Stimulated activated CD4-positive, alpha-beta T cell treated with anti-CD3 and anti-CD28 coated beads, TNF-alpha, amount 100 ng/mL, for 4 hours (primary cell): Measurements from ENCODE around the gene TAC3.
"Not testable (repeated sequence)": the region's sequence is repeated elsewhere in the genome, so short reads cannot be mapped to it uniquely, and the experiment has no call there.

ENCODE experiments used
- DNase-seq, 3 experiments: peaks; one replicate each; pipeline ENCODE4 v3.0.0-alpha.2; 2020; ENCODE audit warnings: low read depth in 3 of 3

Gene TAC3

DNA sequence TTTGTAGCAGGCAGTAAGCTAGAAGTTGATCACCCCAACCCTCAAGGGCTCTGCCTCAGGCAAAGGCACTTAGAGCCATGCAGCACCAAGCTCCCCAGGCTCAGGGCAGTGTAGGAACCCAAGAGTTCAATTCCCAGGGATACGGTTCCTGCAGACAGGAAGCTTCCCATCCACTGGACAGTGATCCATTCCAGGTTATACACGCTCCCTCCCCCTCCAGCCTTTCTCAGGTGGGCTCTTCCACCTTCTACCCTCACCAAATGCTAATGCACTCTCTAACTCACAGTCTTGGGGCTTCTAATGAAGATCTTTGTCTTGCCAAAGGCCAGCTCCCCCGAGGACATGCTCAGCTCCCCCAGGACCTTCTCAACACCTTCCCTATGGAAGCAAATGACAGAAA is 20.9 kb upstream of the TAC3 start:
- DNase-seq, result no peak

DNA sequence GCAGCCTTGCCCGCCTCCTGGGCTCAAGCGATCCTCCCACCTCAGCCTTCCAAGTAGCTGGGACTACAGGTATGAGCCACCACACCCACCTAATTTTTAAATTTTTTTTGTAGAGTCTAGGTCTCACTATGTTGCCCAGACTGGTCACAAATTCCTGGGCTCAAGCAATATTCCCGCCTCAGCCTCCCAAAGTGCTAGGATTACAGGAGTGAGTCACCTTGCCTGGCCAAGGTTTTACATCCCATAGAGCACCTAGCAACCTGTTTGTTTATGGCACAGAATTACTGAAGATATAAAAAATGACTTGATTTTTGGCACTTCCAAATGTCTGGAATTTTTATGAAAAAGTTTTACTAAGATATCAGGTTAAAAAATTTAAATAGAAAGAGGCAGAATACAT is 17.1 kb upstream of the TAC3 start:
- DNase-seq, result no peak

DNA sequence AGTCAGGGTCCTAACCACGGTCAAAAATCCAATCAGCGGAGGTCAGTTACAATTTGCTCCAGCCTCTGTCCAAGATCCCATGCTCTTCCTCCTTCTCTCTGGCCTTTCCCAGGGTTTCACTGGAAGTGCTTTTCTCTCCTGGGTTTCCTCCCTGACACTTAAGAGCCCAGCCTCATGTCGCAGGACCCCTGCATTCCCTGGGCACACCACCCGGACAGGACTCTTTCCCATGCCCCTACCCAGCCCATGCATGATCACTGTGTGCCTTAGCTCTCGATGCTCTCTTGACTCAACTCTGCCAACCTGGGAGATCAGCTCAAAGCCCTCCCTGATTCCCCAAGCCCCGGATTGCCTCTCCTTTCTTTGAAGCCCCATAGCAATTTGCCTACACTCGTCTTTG is 15.5 kb upstream of the TAC3 start:
- DNase-seq, result no peak

DNA sequence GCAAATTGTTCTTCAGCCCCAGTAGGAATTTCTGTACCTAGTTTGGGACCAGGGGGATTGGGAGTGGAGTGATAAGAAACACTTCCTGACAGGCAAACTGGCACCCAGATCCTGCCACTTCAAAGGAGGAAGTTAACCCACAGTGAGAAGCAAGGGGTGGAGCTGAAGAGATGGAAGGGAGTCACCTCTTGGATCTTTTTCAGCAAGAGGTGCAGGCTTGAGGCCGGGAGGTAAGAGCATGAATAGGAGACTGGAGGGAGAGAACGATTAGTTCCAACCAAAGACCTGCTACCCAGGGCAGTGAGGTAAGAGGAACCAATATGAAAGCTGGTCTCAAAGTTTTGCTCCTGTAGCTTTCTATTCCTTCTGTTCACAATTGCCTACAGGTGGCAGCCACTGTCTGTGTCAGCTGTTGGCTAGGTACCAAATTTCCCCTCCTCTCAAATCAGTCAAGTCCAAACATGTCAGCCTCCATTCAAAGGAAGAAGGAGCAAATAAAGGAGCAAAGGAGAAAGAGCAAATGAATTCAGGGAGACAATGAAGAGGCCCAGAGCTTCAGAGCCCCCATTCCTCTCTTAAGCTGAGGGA is 14.9 kb upstream of the TAC3 start:
- no peak for DNase-seq

DNA sequence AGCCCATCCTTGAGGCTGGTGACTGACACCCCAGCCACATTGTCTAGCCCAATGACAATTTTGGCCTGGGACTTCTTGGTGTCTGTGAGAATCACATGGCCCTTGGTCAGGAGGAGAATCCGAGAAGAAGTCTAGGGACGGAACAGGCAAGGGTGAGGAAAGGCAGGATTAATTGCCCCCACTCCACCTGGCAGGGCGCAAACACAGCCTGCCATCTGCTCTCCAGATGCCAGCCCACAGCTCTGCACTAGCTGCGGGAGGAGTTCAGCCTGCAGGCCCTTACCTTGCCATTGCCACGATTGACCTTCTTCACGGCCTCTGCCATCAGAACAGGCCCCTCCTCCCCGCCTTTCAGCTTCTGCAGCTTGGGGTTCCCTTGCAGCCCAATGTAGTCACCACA is 13.1 kb upstream of the TAC3 start:
- DNase-seq, result no peak

DNA sequence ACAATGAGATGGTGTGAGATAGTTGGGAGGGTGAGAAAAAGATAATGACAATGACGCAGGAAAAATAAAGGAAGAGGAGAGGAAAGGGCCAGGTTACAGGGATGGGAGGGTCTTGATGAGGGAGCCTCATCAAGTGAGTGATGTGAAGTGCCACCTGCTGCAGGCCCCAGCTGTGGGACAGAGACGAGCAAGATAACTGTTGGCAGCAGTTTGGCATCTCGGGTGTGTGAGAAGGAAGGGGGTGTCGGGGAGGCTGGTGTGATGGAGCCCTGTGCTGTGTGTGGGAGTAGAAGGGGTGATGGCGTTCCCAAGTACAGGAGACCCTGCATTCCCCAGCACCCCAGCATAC is 11.4 kb upstream of the TAC3 start:
- no peak for DNase-seq

DNA sequence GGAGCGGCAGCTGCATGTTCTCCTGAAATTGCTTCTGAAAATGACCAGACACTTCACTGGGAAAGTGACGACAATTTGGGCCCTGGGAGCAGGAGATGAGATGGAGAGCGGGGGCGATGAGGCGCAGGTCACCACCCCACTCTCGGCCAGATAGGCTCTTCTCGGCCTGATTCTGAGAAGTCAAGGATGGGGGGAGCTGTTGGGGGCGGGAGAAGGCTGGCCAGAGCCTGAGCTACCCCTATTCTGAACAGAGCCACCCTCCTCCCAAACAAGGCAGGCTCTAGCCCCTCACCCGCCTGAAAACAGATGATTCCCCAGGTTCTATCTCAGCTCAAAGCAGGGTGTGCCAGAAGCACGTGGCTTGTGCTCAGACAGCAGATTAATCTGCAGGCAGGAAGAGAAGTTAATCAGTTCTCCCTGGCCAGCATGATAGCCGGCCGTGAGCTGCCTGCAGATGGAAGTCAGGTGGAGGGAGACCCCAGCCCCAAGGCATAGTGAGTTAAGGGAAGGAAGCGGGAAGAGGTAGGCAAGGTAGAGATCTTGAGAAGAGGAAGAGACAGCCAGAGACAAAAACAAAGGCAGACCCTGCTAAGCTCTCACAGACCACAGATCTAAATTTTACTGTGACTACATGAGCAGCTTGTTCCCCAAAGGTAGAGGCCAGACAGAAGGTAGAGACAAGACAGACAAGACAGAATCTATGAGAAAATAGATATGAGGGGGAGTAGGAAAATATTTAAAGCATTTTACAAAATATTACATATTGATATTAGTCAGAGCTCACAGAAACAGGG is 10.9 kb upstream of the TAC3 start:
- DNase-seq, result no peak

DNA sequence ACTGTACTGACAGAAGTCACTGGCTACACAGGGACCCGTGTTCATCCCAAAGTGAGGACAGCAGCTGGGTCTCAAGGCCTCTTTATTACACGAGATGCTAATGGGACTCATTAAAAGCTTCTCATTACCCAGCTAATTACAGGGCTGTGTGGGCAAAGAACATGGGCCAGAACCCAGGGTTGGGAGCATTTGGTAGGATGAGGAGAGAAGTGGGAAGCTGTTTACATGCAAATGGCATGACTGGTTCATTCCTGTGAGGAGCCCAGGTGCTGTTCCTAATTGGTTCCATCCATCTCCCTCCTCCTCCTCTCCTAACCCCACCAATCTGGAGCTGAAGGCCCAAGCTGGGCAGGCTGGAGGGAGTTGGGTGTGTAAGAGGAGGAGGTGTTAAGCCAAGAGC is 8.9 kb upstream of the TAC3 start:
- no peak for DNase-seq

DNA sequence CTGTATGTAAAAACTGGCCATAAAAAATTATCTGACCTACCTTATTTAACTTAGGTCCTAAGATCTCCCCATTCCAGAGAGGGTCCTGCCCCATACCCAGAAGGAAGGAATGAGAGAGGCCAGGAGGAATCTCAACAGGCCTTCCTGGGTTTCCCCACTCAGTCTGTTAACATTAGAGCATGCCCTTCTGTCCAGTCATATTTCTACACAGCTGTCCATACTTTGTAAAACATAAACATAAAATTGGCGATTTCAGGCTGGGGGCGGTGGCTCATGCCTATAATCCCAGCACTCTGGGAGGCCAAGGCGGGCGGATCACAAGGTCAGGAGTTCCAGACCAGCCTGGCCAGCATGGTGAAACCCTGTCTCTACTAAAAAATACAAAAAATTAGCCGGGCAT is 6.0 kb upstream of the TAC3 start:
- DNase-seq, result not testable (repeated sequence)

DNA sequence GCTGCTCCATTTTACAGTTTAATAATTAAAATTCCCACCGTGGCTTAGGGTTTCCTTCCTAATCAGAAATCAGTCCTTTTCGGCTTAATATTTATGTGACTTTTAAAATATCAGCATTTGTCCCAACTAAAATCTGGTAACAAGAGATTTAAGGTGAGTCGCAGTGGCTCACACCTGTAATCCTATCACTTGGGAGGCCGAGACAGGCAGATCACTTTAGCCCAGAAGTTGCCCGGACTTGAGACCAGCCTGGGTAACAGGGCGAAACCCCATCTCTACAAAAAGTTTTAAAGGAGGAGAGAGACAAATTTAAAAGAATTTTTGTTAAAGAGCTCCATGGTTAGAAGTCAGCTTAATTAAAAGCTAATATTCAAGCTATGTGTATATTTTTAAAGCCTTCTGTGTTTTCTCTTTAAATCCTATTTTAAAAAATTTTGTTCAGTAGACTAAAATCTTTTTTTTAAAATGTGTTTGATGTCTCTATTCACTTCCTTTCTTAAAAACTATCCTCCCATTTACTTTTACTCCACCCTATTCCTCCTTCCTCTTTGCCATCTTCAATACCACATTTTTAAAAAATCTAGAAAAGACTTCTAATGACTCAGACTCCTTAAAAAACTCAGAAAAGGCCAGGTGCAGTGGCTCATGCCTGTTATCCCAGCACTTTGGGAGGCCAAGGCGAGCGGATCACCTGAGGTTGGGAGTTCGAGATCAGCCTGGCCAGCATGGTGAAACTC is 3.8 kb upstream of the TAC3 start:
- no peak for DNase-seq

DNA sequence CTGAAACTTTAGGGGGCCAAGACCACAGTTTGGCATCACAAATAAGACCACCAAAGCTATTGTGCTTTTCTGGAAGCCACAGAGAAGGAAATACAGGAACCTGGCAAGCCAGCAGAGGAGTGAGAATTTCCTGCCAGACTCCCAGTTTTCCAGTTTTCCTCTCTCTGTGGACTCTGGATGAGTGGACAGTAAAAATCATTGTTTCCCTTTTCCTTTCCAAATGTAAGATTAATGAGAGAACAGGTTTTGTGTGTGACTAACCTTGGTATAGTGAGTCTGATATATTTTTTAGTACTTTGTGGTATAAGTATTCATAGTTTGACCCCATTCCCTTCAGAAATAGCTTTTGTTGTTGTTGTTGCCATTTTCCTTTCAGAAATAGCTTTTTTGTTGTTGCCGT is 2.6 kb upstream of the TAC3 start:
- no peak for DNase-seq

DNA sequence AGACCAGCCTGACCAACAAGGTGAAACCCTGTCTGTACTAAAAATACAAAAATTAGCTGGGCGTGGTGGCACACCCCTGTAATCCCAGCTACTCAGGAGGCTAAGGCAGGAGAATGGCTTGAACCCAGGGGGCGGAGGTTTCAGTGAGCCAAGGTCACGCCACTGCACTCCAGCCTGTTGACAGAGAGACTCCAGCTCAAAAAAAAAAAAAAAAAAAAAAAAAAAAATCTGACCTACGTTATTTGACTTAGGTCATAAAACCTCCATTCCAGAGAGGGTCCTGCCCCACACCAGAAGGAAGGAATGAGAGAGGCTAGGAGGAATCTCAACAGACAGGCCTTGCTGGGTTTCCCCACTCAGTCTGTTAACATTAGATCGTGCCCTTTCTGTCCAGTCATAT is 2.0 kb upstream of the TAC3 start:
- DNase-seq, result not testable (repeated sequence)

DNA sequence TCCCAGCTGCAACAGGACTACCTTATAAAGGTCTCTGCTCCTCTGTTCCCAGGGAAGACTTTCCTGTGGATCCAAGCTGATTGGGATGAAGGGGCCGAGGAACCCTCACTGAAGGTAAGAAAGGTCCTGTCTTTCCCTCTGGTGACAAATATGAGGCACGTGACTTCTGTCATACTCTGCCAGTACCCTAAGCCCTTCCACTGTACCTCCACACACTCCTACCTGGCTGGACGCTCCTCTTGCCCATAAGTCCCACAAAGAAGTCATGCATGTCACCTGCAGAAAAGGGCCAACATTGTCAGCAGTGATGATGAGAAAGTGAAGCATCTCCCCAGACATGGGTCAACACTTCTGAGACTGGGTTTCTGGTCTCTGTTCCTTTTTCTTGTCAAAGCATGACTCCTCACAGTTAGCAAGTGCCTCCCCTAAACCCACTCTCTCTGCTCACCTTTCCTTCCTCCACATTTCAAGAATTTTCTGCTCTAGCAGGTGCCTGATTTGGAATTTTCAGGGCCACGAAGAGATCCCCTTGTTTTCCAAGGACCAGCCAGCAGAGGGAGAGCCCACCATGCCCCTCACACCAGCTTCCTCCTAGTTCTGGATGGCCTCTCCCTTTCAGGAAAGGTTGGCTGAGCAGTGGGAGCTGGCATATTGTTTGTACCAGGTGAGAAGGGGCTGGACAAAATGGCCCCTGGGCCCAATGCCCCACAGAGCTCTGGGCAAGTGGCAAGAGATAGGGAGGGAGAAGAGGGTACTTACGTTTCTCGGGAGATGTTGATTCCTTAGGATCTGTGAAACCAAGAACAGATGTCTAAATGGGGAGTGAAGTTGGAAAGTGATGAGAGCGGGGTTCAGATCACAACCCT is 3.5 kb downstream of the TAC3 start:
- no peak for DNase-seq

DNA sequence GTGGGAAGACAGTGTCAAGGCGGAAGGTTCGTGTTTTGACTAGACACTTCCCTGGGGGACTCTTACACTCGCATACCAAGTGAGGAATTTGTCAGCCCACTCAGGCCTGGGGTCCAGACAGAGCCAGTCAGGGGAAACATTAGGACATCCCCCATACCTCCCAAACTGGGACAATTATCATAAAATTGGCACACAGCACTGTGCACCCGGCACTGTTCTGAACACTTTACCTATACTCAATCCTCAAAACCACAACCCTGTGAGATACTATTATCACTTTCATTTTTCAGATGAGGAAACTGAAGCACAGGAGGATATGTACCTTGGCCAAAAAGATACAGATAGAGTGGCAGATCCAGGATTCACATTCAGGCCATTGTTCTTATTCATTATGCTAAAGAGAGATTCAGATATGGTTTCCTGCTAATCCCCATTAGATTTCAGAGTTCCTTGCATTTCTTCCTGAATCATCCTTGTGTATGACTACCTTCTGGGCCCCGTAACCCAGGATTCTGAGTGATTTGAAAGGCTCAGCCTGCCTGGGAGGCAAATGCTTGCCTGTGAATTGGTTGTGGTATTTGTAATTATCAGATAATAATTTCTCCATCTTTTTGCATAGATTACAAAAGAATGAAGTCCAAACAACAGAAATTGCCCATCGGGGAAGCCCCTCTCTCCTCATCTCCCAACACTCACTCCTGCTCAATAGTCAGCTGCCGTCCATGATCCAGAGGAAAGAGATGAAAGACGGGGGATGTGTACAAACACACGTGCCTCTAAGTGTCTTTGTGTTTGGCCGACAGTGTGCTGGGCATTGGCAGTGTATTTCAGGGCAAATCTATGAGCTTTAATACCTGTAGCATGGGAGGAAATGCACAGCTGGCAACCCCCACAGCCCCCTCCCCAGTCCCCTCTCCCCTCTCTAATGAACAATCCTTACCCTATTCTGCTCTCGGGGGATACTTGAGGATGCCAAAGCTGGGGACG is 4.6 kb downstream of the TAC3 start:
- no peak for DNase-seq

DNA sequence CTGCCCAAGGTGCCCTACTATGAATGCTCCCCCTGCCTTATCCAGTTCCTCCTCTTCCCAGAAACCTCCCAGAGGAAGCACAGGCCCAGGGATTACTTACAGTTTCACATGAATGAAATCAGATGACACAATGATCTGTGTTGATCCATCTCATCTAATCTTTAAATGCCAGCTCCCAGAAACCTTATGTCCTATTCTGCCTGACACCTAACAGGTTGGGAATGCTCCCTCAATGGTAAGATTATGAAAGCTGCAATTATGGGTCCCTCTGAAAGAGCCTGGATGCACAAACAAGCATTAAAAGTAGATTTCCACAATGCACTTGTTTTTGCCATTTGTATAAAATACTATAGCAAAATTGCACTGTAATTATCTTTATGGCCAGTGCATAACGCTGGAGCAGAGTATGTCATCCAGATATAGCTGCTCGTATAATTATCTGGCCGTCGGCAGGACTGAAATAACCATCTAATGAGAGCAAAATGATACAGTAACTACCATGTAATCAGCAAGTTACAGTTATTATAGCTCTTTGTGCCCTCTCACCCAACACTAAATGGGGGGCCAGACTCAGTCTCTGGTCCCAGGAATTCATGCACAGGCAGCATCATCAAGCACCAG is 5.6 kb downstream of the TAC3 start:
- no peak for DNase-seq

DNA sequence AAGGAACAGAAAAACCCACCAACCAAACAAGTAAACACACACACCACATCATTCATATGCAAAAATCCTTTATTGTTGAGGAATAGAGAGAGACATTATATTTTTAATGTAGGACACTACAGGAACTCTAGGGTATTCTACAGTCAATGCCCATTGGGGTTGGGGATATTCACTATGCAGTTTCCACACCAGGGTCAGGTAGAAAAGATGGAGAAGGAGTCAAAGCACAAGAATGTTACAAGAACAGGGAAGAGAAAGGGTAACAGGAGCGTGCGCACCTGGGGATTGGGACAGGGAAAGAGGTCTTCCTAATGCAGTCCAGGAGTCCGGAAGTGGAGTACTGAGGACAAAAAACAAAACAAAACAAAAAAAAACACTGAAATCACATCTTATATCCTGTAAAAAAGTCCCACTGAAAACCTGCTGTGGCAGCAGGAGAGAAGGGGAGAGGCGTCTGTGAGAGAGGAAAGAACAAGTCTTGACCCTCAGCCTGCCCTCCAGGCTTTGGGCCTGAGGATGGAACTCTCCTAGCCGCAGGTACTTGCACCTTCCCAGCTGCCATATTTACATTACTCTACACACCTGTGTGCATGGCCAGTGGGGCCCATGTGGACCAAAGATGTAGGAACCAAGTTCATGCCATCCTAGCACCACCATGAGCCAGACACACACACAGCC is 6.2 kb downstream of the TAC3 start:
- no peak for DNase-seq

DNA sequence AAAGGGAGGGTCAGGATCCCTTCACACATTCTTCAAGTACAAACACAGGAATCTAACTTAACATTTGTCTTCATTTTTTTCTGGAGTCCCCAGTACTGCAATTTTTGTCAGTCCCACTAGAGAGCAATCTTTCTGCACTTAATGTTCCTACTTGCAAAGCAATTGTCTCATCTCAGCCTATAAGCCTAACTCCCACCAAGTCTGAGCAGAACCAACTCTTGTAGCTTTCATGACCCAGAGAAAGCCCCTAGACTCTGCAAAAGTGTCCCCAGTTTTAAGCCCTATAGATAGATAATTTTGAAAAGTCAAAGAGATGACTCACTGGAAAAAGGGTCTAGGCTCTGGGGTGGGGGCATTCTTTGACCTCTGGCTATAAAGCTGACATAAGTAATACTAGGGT is 8.2 kb downstream of the TAC3 start:
- no peak for DNase-seq

DNA sequence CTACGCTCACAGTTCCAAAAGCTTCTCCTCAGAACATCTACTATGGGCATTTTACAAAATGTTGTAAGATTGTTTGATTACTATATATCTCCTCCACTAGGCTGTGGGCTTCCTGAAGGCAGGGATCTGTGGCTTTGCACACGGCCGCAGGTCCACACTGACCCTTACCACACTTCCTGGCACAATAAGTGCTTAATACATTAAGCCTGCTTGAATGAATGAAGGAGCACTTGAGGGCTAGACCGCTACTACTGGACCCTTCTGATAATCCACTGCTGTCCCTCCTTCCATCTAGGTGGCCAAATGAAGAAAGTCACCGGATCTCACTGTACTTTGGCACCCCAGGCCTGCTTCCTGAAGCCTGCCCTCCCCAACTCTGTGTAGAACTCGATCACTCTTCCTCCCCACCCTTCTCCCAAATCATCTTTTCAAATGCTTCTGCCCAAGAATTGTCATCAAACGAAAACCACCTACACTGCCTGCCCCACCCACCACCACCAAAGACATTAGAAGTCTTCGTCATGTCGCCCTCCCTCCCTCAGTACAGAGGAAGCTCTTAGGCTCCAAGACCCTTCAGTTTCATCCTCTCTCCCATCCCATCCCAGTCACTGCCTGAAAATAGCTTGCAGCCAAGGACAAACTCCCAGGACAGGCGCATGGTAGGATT is 9.4 kb downstream of the TAC3 start:
- no peak for DNase-seq
